Calu3 (cell line): ENCODE data around the gene KCNQ4. TPM values are rescaled to one million over a fixed set of nuclear protein-coding genes. Genes with fewer than 3 reads are reported as not detected.

Experiments
- BruUV-seq: library from RNA; stranded (reverse); fragments of 400-500 nt; replicated peaks from 2 replicates; lab custom pipeline; 2021; lab: Mats Ljungman, UMichigan
- CTCF ChIA-PET: fragments of 300-600 bp; sonication (Branson Sonifier 250); formaldehyde crosslinking; loops from one replicate; lab custom pipeline; 2022; ENCODE audit warnings: antibody characterized with exemption; lab: Charles Lee
- DNase-seq: peaks from one replicate; pipeline ENCODE4 v3.0.0; 2022
- H3K27ac Mint-ChIP-seq: one replicate; pipeline ENCODE4 v1.8.0; 2022; ENCODE audit warnings: mixed read lengths; ENCODE audit not compliant: unreplicated experiment
- H3K27me3 Mint-ChIP-seq: one replicate; pipeline ENCODE4 v1.8.0; 2022; ENCODE audit warnings: mixed read lengths; ENCODE audit not compliant: unreplicated experiment
- H3K36me3 Mint-ChIP-seq: one replicate; pipeline ENCODE4 v1.8.0; 2022; ENCODE audit warnings: mild to moderate bottlenecking, moderate library complexity, mixed read lengths; ENCODE audit not compliant: insufficient read depth, unreplicated experiment
- H3K4me1 Mint-ChIP-seq: one replicate; pipeline ENCODE4 v1.8.0; 2022; ENCODE audit warnings: mild to moderate bottlenecking, low read depth, mixed read lengths; ENCODE audit not compliant: unreplicated experiment
- H3K4me3 Mint-ChIP-seq: one replicate; pipeline ENCODE4 v1.8.0; 2022; ENCODE audit warnings: mild to moderate bottlenecking, low read depth, moderate library complexity, mixed read lengths; ENCODE audit not compliant: unreplicated experiment
- H3K9me3 Mint-ChIP-seq: one replicate; pipeline ENCODE4 v1.8.0; 2022; ENCODE audit warnings: low read depth, mixed read lengths; ENCODE audit not compliant: unreplicated experiment
- intact Hi-C: fragments of 100-400 bp; cut with micrococcal nuclease; formaldehyde crosslinking; loops from one replicate; pipeline ENCODE4 v1.10.0; 2022; ENCODE audit not compliant: unreplicated experiment
- total RNA-seq: library from RNA; stranded (reverse); gene quantifications from 2 replicates; pipeline ENCODE4 v1.2.3, GENCODE V29; 2022
- TF ChIP-seq, protein P1 (sequence below): fragments of 200-600 bp; IDR thresholded peaks from one replicate; pipeline ENCODE4 v1.8.0; 2022; ENCODE audit warnings: antibody characterized with exemption; ENCODE audit not compliant: unreplicated experiment

Gene KCNQ4
- total RNA-seq, 1 experiment from 2014 or later, result 0.92 TPM

- Mint-ChIP-seq H3K27ac (no peak overlapping the region), H3K27me3 (peaks cover 49% of the 10 kb centered on the region), H3K36me3 (no peaks in the 10 kb centered on the region), H3K9me3 (no peaks in the 10 kb centered on the region), H3K4me3 (no peak overlapping the region), H3K4me1 (no peaks in the 10 kb centered on the region)
- intact Hi-C loops, result no loop called here
- no TSS peak for BruUV-seq
- CTCF ChIA-PET, result interaction anchor here (1.6 kb wide), 1 partner anchor 15 kb away, joined by 3 read pairs; no protein-coding TSS in a partner anchor
- TF ChIP-seq, protein P1, sequence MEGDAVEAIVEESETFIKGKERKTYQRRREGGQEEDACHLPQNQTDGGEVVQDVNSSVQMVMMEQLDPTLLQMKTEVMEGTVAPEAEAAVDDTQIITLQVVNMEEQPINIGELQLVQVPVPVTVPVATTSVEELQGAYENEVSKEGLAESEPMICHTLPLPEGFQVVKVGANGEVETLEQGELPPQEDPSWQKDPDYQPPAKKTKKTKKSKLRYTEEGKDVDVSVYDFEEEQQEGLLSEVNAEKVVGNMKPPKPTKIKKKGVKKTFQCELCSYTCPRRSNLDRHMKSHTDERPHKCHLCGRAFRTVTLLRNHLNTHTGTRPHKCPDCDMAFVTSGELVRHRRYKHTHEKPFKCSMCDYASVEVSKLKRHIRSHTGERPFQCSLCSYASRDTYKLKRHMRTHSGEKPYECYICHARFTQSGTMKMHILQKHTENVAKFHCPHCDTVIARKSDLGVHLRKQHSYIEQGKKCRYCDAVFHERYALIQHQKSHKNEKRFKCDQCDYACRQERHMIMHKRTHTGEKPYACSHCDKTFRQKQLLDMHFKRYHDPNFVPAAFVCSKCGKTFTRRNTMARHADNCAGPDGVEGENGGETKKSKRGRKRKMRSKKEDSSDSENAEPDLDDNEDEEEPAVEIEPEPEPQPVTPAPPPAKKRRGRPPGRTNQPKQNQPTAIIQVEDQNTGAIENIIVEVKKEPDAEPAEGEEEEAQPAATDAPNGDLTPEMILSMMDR, result no peak
- DNase-seq, result no peak
These were observed 13.5 kb downstream of the KCNQ4 start for GRCh38 chr1:40796939-40797667.

DNA sequence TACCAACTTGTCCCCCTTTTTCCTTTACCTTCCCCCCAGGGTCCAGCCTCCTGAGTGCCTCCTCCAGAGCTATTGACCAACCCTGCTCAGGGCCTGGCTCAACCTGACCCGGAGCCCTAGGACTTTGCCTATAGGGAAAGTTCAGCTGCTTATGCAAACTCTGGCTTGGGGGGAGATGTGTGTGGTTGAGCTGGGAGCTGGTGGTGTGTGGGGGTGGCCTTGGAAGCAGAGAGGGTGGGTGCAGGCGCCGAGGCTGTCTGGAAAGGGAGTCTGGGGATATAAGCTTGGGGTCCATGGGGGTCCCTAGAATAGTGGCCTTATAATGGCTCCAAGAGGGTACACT is 14.1 kb downstream of the KCNQ4 start:
- no TSS peak for BruUV-seq
- DNase-seq, result no peak
- intact Hi-C loops, result no loop called here
- no peaks in the 10 kb centered on the region for H3K36me3 Mint-ChIP-seq
- H3K4me1 Mint-ChIP-seq, result no peaks in the 10 kb centered on the region
- peaks cover 49% of the 10 kb centered on the region for H3K27me3 Mint-ChIP-seq
- H3K27ac Mint-ChIP-seq, result no peak overlapping the region
- no peaks in the 10 kb centered on the region for H3K9me3 Mint-ChIP-seq
- H3K4me3 Mint-ChIP-seq, result no peak overlapping the region
- TF ChIP-seq, protein P1, result no peak
- CTCF ChIA-PET, result interaction anchor here (1.6 kb wide), 1 partner anchor 15 kb away, joined by 3 read pairs; no protein-coding TSS in a partner anchor

DNA sequence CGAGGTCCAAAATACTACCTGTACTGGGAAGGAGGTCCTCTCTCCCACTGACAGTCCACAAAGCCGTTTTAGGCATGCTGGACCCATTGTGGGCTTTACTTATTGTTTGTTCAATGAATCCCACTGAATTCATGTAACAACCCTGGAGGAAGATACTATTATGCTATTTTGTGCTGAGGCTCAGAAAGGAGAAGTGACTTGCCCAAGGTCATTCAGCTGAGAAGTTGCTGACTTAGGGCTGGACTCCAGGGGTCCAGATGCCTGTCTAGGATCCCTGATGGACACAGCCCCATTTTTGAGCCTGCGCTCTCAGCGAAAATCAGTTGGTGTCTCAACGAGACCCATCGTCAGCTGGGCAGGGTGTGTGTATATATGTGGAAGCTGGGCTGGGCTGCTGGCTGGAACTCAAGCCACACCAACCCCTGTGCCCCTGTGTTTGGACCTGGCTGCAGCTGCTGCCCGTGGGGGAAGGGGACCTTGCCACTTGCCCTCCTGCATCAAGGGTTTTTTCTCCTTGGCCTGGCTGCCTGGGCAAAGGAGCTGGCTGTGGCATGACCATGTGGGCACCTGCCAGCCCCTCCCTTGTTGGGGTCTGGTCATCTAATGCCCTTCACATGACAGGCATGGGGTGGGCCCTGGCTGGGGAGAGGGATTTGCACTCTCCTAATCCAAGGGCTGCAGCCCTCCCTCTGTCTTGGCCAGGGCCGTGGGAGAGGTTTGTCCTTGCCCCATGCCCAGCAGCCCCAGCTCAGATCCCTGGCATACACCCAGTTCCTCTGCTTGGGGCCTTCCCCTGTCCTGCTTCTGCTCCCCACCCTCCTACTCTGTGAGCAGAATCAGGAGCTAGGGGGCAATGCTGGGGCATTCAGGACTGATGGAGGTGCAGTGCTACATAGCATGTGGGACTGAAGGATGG is 15.0 kb downstream of the KCNQ4 start:
- H3K4me1 Mint-ChIP-seq, result no peaks in the 10 kb centered on the region
- TF ChIP-seq, protein P1, result no peak
- CTCF ChIA-PET, result interaction anchor here (1.6 kb wide), 1 partner anchor 16 kb away, joined by 3 read pairs; no protein-coding TSS in a partner anchor

DNA sequence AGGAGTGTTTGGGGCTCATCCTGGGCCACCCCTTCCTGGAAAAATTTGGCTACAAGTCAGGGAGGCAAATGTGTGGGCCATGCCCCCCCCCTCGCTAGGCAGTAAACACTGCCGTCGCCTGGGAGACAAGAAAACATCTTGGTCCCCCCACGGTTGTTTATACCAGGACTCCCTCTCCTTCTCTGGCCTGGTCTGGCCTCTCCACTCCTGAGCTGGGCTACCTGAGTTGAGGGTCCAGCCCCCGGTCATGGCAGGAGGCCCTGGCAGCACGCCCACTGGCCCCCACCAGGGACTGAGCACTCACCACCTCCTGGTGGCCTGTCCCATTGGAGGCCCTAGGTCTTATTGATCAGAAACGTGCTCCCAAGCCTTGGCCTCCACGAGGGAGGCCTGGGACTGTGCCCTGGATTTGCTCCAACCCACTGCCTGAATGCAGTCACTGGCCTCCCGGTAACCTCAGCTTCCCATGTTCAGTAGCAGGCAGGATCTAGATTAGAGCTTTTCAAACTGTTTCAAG is 15.8 kb downstream of the KCNQ4 start:
- intact Hi-C loops, result no loop called here
- Mint-ChIP-seq H3K4me1 (no peaks in the 10 kb centered on the region), H3K4me3 (no peak overlapping the region), H3K27ac (no peak overlapping the region), H3K27me3 (peaks cover 31% of the 10 kb centered on the region), H3K36me3 (no peaks in the 10 kb centered on the region), H3K9me3 (no peaks in the 10 kb centered on the region)
- BruUV-seq, result no TSS peak
- CTCF ChIA-PET, result interaction anchor here (0.5 kb wide), 1 partner anchor 127 kb away, joined by 4 read pairs; no protein-coding TSS in a partner anchor
- TF ChIP-seq, protein P1, result no peak
- DNase-seq, result no peak

More for the DNA sequence above, 15.0 kb downstream of the KCNQ4 start:
- intact Hi-C loops, result no loop called here
- no peak for DNase-seq
- no peak overlapping the region for H3K4me3 Mint-ChIP-seq
- H3K9me3 Mint-ChIP-seq, result no peaks in the 10 kb centered on the region
- no TSS peak for BruUV-seq
- peaks cover 39% of the 10 kb centered on the region for H3K27me3 Mint-ChIP-seq
- no peak overlapping the region for H3K27ac Mint-ChIP-seq
- no peaks in the 10 kb centered on the region for H3K36me3 Mint-ChIP-seq
